GM12878 (cell line): ENCODE results near the gene TTC38. TPM values are rescaled to one million over a fixed set of nuclear protein-coding genes. Genes with fewer than 3 reads are reported as not detected.

Source experiments
- BACH1 ChIP-seq: fragments of 450-650 bp; IDR thresholded peaks from 2 replicates; pipeline ENCODE4 v1.6.1; 2017; ENCODE audit warnings: mild to moderate bottlenecking, borderline replicate concordance
- CHD4 ChIP-seq: fragments of 200-600 bp; sonication (generic); IDR thresholded peaks from 2 replicates; pipeline ENCODE4 v1.6.1; 2016; ENCODE audit warnings: mild to moderate bottlenecking
- EP300 ChIP-seq, 2 experiments: fragments of 150-350 bp in 1 of 2; IDR thresholded peaks; 2 replicates each; pipeline ENCODE4 v1.6.1; 2011 to 2012; ENCODE audit warnings: low read depth in 2 of 2, low read length in 2 of 2, borderline replicate concordance in 1 of 2, improper control_type of control experiment in 1 of 2, inconsistent platforms in 1 of 2; ENCODE audit not compliant: control insufficient read depth in 1 of 2
- ETV6 ChIP-seq, 2 experiments: fragments of 450-650 bp in 1 of 2; IDR thresholded peaks in 1 of 2; conservative IDR thresholded peaks in 1 of 2; 2 replicates each; pipeline ENCODE4 v1.6.1; 2014; ENCODE audit warnings: antibody characterized with exemption in 1 of 2, borderline replicate concordance in 1 of 2, low read depth in 1 of 2, mild to moderate bottlenecking in 1 of 2, moderate library complexity in 1 of 2
- GATAD2B ChIP-seq: fragments of 450-650 bp; conservative IDR thresholded peaks from 2 replicates; pipeline ENCODE4 v1.6.1; 2017; ENCODE audit warnings: low read depth, mild to moderate bottlenecking, moderate library complexity
- HDAC2 ChIP-seq: fragments of 200-600 bp; sonication (generic); IDR thresholded peaks from 2 replicates; pipeline ENCODE4 v1.6.1; 2017
- PML ChIP-seq: IDR thresholded peaks from 2 replicates; pipeline ENCODE4 v1.6.1; 2012; ENCODE audit warnings: low read length, inconsistent platforms
- POLR2AphosphoS5 ChIP-seq: IDR thresholded peaks from 2 replicates; pipeline ENCODE4 v1.6.1; 2011; ENCODE audit warnings: mild to moderate bottlenecking, low read length, inconsistent platforms
- REST ChIP-seq: IDR thresholded peaks from 2 replicates; pipeline ENCODE4 v1.6.1; 2012; ENCODE audit warnings: mild to moderate bottlenecking, low read depth, low read length
- SPI1 ChIP-seq: IDR thresholded peaks from 2 replicates; pipeline ENCODE4 v1.6.1; 2011; ENCODE audit warnings: low read depth, mild to moderate bottlenecking, low read length, moderate library complexity, borderline replicate concordance; ENCODE audit not compliant: insufficient read depth
- SRF ChIP-seq, 2 experiments: IDR thresholded peaks; 2 replicates each; pipeline ENCODE4 v1.6.1; 2011; ENCODE audit warnings: low read depth in 2 of 2, low read length in 2 of 2, mild to moderate bottlenecking in 1 of 2, moderate library complexity in 1 of 2
- TCF12 ChIP-seq: IDR thresholded peaks from 2 replicates; pipeline ENCODE4 v1.6.1; 2011; ENCODE audit warnings: low read depth, mild to moderate bottlenecking, low read length
- polyA plus RNA-seq, 11 experiments: library from polyadenylated mRNA; depleted of rRNA in 4 of 11; unstranded in 6 of 11; stranded (reverse) in 5 of 11; fragments of >200 nt; fragmentation: Nextera tagmentation in 4 of 11; fragmentation: Illumina TruSeq in 1 of 11; extraction: Ambion mirVana in 4 of 11; extraction: Trizol in 1 of 11; gene quantifications; 1 replicate in 1 of 11; 2 replicates in 10 of 11; pipeline versions ENCODE4 v1.2.1 to v1.2.3, GENCODE V29; 2011 to 2016; ENCODE audit warnings: inconsistent platforms in 2 of 11, missing spikeins in 2 of 11, low read depth in 1 of 11
- total RNA-seq, 4 experiments: library from RNA; depleted of rRNA in 3 of 4; stranded (reverse); fragments of >200 nt in 3 of 4; fragmentation: Illumina TruSeq in 1 of 4; extraction: Trizol in 1 of 4; gene quantifications; 2 replicates each; pipeline versions ENCODE4 v1.2.1 to v1.2.3, GENCODE V29; 2013 to 2021
- TF ChIP-seq, protein P1 (sequence below): fragments of 450-650 bp; IDR thresholded peaks from 2 replicates; pipeline ENCODE4 v1.6.1; 2017; ENCODE audit warnings: mild to moderate bottlenecking, moderate library complexity
- TF ChIP-seq, protein P2 (sequence below): fragments of 450-650 bp; formaldehyde crosslinking; IDR thresholded peaks from 2 replicates; pipeline ENCODE4 v1.4.0; 2020; ENCODE audit warnings: mild to moderate bottlenecking, moderate library complexity

The TTC38 gene
- total and polyA plus RNA-seq, 10 of the 15 experiments (the other 5 are each of a cell fraction or from before 2014, with no cell fraction given) = 0.58 to 39.9 (median 13.0) TPM

GRCh38 chr22:46287873-46288751 lies 20.3 kb downstream of the TTC38 start (continued):
- TF ChIP-seq, protein P1, sequence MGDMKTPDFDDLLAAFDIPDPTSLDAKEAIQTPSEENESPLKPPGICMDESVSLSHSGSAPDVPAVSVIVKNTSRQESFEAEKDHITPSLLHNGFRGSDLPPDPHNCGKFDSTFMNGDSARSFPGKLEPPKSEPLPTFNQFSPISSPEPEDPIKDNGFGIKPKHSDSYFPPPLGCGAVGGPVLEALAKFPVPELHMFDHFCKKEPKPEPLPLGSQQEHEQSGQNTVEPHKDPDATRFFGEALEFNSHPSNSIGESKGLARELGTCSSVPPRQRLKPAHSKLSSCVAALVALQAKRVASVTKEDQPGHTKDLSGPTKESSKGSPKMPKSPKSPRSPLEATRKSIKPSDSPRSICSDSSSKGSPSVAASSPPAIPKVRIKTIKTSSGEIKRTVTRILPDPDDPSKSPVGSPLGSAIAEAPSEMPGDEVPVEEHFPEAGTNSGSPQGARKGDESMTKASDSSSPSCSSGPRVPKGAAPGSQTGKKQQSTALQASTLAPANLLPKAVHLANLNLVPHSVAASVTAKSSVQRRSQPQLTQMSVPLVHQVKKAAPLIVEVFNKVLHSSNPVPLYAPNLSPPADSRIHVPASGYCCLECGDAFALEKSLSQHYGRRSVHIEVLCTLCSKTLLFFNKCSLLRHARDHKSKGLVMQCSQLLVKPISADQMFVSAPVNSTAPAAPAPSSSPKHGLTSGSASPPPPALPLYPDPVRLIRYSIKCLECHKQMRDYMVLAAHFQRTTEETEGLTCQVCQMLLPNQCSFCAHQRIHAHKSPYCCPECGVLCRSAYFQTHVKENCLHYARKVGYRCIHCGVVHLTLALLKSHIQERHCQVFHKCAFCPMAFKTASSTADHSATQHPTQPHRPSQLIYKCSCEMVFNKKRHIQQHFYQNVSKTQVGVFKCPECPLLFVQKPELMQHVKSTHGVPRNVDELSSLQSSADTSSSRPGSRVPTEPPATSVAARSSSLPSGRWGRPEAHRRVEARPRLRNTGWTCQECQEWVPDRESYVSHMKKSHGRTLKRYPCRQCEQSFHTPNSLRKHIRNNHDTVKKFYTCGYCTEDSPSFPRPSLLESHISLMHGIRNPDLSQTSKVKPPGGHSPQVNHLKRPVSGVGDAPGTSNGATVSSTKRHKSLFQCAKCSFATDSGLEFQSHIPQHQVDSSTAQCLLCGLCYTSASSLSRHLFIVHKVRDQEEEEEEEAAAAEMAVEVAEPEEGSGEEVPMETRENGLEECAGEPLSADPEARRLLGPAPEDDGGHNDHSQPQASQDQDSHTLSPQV = no peak
- TF ChIP-seq SRF (IDR thresholded peaks at IDR 0.05; ENCODE audit: low read depth in 2 of 2, low read length in 2 of 2) (no peak), TCF12 (peak; percentile 67), PML (peak; percentile 66; the same call in 1 of the 2 replicates), HDAC2 (no peak), SPI1 (peak; percentile 14; the same call in 1 of the 2 replicates), GATAD2B (peak; percentile 82; the same call in 1 of the 2 replicates), ETV6 (conservative IDR thresholded peaks at IDR 0.05 in 1 of 2, IDR thresholded peaks at IDR 0.05 in 1 of 2; ENCODE audit: borderline replicate concordance in 1 of 2, low read depth in 1 of 2) (peak in 1 of 2 experiments; percentile 97; a peak in 2 of 4 replicates), POLR2AphosphoS5 (peak; percentile 93), REST (0 out of 2 replicates have a peak, but pooled peaks have one; percentile 17), CHD4 (no peak), EP300 (IDR thresholded peaks at IDR 0.05; ENCODE audit: borderline replicate concordance in 1 of 2, control insufficient read depth in 1 of 2, low read depth in 2 of 2, low read length in 2 of 2) (peak in 1 of 2 experiments; percentile 43; a peak in 1 of 4 replicates), BACH1 (peak; percentile 47; the same call in 1 of the 2 replicates)
- TF ChIP-seq, protein P2, sequence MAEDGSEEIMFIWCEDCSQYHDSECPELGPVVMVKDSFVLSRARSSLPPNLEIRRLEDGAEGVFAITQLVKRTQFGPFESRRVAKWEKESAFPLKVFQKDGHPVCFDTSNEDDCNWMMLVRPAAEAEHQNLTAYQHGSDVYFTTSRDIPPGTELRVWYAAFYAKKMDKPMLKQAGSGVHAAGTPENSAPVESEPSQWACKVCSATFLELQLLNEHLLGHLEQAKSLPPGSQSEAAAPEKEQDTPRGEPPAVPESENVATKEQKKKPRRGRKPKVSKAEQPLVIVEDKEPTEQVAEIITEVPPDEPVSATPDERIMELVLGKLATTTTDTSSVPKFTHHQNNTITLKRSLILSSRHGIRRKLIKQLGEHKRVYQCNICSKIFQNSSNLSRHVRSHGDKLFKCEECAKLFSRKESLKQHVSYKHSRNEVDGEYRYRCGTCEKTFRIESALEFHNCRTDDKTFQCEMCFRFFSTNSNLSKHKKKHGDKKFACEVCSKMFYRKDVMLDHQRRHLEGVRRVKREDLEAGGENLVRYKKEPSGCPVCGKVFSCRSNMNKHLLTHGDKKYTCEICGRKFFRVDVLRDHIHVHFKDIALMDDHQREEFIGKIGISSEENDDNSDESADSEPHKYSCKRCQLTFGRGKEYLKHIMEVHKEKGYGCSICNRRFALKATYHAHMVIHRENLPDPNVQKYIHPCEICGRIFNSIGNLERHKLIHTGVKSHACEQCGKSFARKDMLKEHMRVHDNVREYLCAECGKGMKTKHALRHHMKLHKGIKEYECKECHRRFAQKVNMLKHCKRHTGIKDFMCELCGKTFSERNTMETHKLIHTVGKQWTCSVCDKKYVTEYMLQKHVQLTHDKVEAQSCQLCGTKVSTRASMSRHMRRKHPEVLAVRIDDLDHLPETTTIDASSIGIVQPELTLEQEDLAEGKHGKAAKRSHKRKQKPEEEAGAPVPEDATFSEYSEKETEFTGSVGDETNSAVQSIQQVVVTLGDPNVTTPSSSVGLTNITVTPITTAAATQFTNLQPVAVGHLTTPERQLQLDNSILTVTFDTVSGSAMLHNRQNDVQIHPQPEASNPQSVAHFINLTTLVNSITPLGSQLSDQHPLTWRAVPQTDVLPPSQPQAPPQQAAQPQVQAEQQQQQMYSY (CRISPR knock-in tag) = no peak
